CD14-positive monocyte (primary cell): ENCODE data around the gene CALR3. TPM values are rescaled to one million over a fixed set of nuclear protein-coding genes. Genes with fewer than 3 reads are reported as not detected.
A peak's percentile ranks its signal among the peaks of the same experiment; 100 is the strongest.

Source experiments
- DNase-seq, 3 donors: peaks; one replicate each; pipeline ENCODE4 v3.0.0-alpha.2; 2011 to 2022
- H2AFZ ChIP-seq: 2 replicates; pipeline ENCODE4 v1.6.0; 2012; ENCODE audit warnings: mild to moderate bottlenecking, low read depth, low read length, inconsistent platforms; ENCODE audit not compliant: insufficient read depth, poor library complexity, severe bottlenecking
- H3K27ac ChIP-seq, 2 donors: 1 replicate in 1 of 2; 2 replicates in 1 of 2; pipeline ENCODE4 v1.5.1; 2012 to 2013; ENCODE audit warnings: low read length in 2 of 2, control low read depth in 1 of 2, inconsistent platforms in 1 of 2, low read depth in 1 of 2, mild to moderate bottlenecking in 1 of 2
- H3K27me3 ChIP-seq, 2 donors: one replicate each; pipeline versions ENCODE4 v1.6.0 to v1.6.1; 2011 to 2013; ENCODE audit warnings: low read length in 2 of 2; ENCODE audit not compliant: control insufficient read depth in 2 of 2, insufficient read depth in 2 of 2
- H3K36me3 ChIP-seq, 2 donors: replicated peaks in 1 of 2; 1 replicate in 1 of 2; 2 replicates in 1 of 2; pipeline versions ENCODE4 v1.5.1 to v1.6.1; 2012 to 2013; ENCODE audit warnings: low read length in 2 of 2, control low read depth in 1 of 2, inconsistent platforms in 1 of 2, mild to moderate bottlenecking in 1 of 2; ENCODE audit not compliant: insufficient read depth in 2 of 2, control insufficient read depth in 1 of 2
- H3K4me1 ChIP-seq, 2 donors: 1 replicate in 1 of 2; 2 replicates in 1 of 2; pipeline versions ENCODE4 v1.5.1 to v1.6.1; 2012 to 2013; ENCODE audit warnings: low read length in 2 of 2, control low read depth in 1 of 2, inconsistent platforms in 1 of 2, mild to moderate bottlenecking in 1 of 2, moderate library complexity in 1 of 2; ENCODE audit not compliant: insufficient read depth in 2 of 2, control insufficient read depth in 1 of 2
- H3K4me2 ChIP-seq: replicated peaks from 2 replicates; pipeline ENCODE3; 2012; ENCODE audit warnings: low read length, moderate library complexity, mild to moderate bottlenecking; ENCODE audit not compliant: poor library complexity, severe bottlenecking; ENCODE audit errors: extremely low read depth
- H3K4me3 ChIP-seq, 3 experiments: fragments of 200-600 bp in 1 of 3; sonication (generic) in 1 of 3; replicated peaks in 1 of 3; 1 replicate in 2 of 3; 2 replicates in 1 of 3; pipeline ENCODE4 v1.5.1; 2011 to 2013; ENCODE audit warnings: low read length in 3 of 3, mild to moderate bottlenecking in 3 of 3, control low read depth in 2 of 3, low read depth in 2 of 3, inconsistent platforms in 1 of 3, moderate library complexity in 1 of 3
- H3K79me2 ChIP-seq: 2 replicates; pipeline ENCODE4 v1.6.0; 2012; ENCODE audit warnings: mild to moderate bottlenecking, control low read depth, inconsistent platforms, low read length, moderate library complexity; ENCODE audit not compliant: insufficient read depth
- H3K9ac ChIP-seq: 2 replicates; pipeline ENCODE4 v1.6.0; 2017; ENCODE audit warnings: low read length, mild to moderate bottlenecking; ENCODE audit not compliant: insufficient read depth, poor library complexity, severe bottlenecking
- H3K9me3 ChIP-seq, 2 donors: replicated peaks in 1 of 2; 1 replicate in 1 of 2; 2 replicates in 1 of 2; pipeline versions ENCODE4 v1.5.1 to v1.6.1; 2012 to 2013; ENCODE audit warnings: low read length in 2 of 2, control low read depth in 1 of 2; ENCODE audit not compliant: control insufficient read depth in 1 of 2, insufficient read depth in 1 of 2
- H4K20me1 ChIP-seq: 2 replicates; pipeline ENCODE4 v1.6.0; 2012; ENCODE audit warnings: mild to moderate bottlenecking, low read length, control low read depth, moderate library complexity; ENCODE audit not compliant: insufficient read depth
- H3K27ac Mint-ChIP-seq, 7 donors: one replicate each; pipeline ENCODE4 v1.8.0; 2020; ENCODE audit warnings: mild to moderate bottlenecking in 7 of 7, mixed read lengths in 7 of 7, moderate library complexity in 6 of 7, inconsistent platforms in 2 of 7
- H3K27me3 Mint-ChIP-seq, 3 donors: one replicate each; pipeline ENCODE4 v1.8.0; 2021 to 2022; ENCODE audit warnings: low read depth in 3 of 3, mild to moderate bottlenecking in 3 of 3, mixed read lengths in 3 of 3, moderate library complexity in 3 of 3, inconsistent platforms in 1 of 3
- H3K36me3 Mint-ChIP-seq, 2 donors: one replicate each; pipeline ENCODE4 v1.8.0; 2020; ENCODE audit warnings: mixed read lengths in 2 of 2, inconsistent platforms in 1 of 2, mild to moderate bottlenecking in 1 of 2
- H3K4me1 Mint-ChIP-seq: one replicate; pipeline ENCODE4 v1.8.0; 2020; ENCODE audit warnings: mild to moderate bottlenecking, mixed read lengths
- H3K4me3 Mint-ChIP-seq, 2 donors: one replicate each; pipeline ENCODE4 v1.8.0; 2020; ENCODE audit warnings: mild to moderate bottlenecking in 2 of 2, mixed read lengths in 2 of 2, moderate library complexity in 1 of 2
- H3K9me3 Mint-ChIP-seq, 7 donors: one replicate each; pipeline ENCODE4 v1.8.0; 2020 to 2022; ENCODE audit warnings: mixed read lengths in 7 of 7, mild to moderate bottlenecking in 6 of 7, moderate library complexity in 6 of 7, inconsistent platforms in 2 of 7
- CTCF ChIP-seq: fragments of 200-600 bp; IDR thresholded peaks from one replicate; pipeline ENCODE4 v1.8.0; 2022; ENCODE audit warnings: antibody characterized with exemption, mild to moderate bottlenecking
- WGBS: methylation state at CpG from one replicate; pipeline ENCODE4 v1.1.5; 2013; ENCODE audit warnings: missing lambda C conversion rate; ENCODE audit not compliant: insufficient coverage; 5-methylcytosine and 5-hydroxymethylcytosine counted together
- intact Hi-C, 2 donors: fragments of 100-400 bp; cut with micrococcal nuclease; formaldehyde crosslinking; loops; one replicate each; pipeline versions ENCODE4 v1.15.0 to v1.15.1; 2023
- polyA plus RNA-seq, 3 donors: library from polyadenylated mRNA; depleted of rRNA in 1 of 3; unstranded in 2 of 3; stranded (reverse) in 1 of 3; fragments of 300-500 nt in 2 of 3; fragments of >200 nt in 1 of 3; fragmentation: Illumina TruSeq in 2 of 3; gene quantifications; 1 replicate in 2 of 3; 2 replicates in 1 of 3; pipeline ENCODE4 v1.2.3, GENCODE V29; 2012 to 2021

The CALR3 gene
- polyA plus RNA-seq, 3 donors: not detected

GRCh38 chr19:16521715-16522289 is 25.8 kb upstream of the CALR3 start:
- H3K27ac ChIP-seq: no peak overlapping the region
- Mint-ChIP-seq H3K4me1 (no peaks in the 10 kb centered on the region), H3K4me3 (no peak overlapping the region), H3K27ac (peak overlapping the region in 1 of 7 donors; percentile 48), H3K27me3 (no peaks in the 10 kb centered on the region), H3K36me3 (peaks cover 80 to 99% of the 10 kb centered on the region in 2 donors), H3K9me3 (peaks cover 0 to 4% (median 0%) of the 10 kb centered on the region in 7 donors)
- intact Hi-C loops: no loop called here
- no peak overlapping the region for H3K9ac ChIP-seq
- H3K4me2 ChIP-seq: no peak overlapping the region
- no peaks in the 10 kb centered on the region for H3K79me2 ChIP-seq
- no peak for DNase-seq
- no peaks in the 10 kb centered on the region for H3K4me1 ChIP-seq
- no peak overlapping the region for H3K4me3 ChIP-seq
- H3K27me3 ChIP-seq: no peaks in the 10 kb centered on the region
- 88% methylated on average over 5 of the region's 10 CpGs for WGBS
- no peaks in the 10 kb centered on the region for H3K9me3 ChIP-seq
- H2AFZ ChIP-seq: no peak overlapping the region
- H4K20me1 ChIP-seq: peaks cover 18% of the 10 kb centered on the region
- TF ChIP-seq CTCF: no peak
- peaks cover 87 to 97% of the 10 kb centered on the region in 2 donors for H3K36me3 ChIP-seq

- peaks cover 82 to 92% of the 10 kb centered on the region in 2 donors for H3K36me3 ChIP-seq
- H3K9ac ChIP-seq: no peak overlapping the region
- TF ChIP-seq CTCF: no peak
- H3K36me3 Mint-ChIP-seq: peaks cover 75 to 93% of the 10 kb centered on the region in 2 donors
- H3K4me1 ChIP-seq: no peaks in the 10 kb centered on the region
- H3K4me3 ChIP-seq: no peak overlapping the region
- no peaks in the 10 kb centered on the region for H3K9me3 ChIP-seq
- H3K9me3 Mint-ChIP-seq: peaks cover 0 to 4% (median 0%) of the 10 kb centered on the region in 7 donors
- no peak overlapping the region for H3K4me3 Mint-ChIP-seq
- H3K79me2 ChIP-seq: no peaks in the 10 kb centered on the region
- H3K27ac ChIP-seq: no peak overlapping the region
- intact Hi-C loops: no loop called here
- H3K4me2 ChIP-seq: no peak overlapping the region
- no peaks in the 10 kb centered on the region for H3K27me3 ChIP-seq
- peaks cover 18% of the 10 kb centered on the region for H4K20me1 ChIP-seq
- 96% methylated on average over 10 of the region's 18 CpGs for WGBS
- H2AFZ ChIP-seq: no peak overlapping the region
- H3K4me1 Mint-ChIP-seq: no peaks in the 10 kb centered on the region
- H3K27ac Mint-ChIP-seq: peak overlapping the region in 3 of 7 donors; percentile 42 to 66 (median 61)
- DNase-seq: no peak
- no peaks in the 10 kb centered on the region for H3K27me3 Mint-ChIP-seq
These were observed 25.1 kb upstream of the CALR3 start for GRCh38 chr19:16520986-16521624.
